ENCODE data around the gene TBX3. TPM values are rescaled to one million over a fixed set of nuclear protein-coding genes. Genes with fewer than 3 reads are reported as not detected.

TBX3 gene
- total and polyA plus RNA-seq, 4 donors: 5.8 to 26.8 (median 17.6) TPM

GRCh38 chr12:114685869-114686268 lies 1.9 kb upstream of the TBX3 start:
- WGBS: 73% methylated on average over 17 of the region's 17 CpGs
- Histone ChIP-seq H3K9me3 (ENCODE audit: control insufficient read depth in 4 of 4, low read length in 3 of 4) (no peaks in the 10 kb centered on the region), H3K27me3 (ENCODE audit: control insufficient read depth in 4 of 4, insufficient read depth in 4 of 4, low read length in 3 of 4) (no peaks in the 10 kb centered on the region), H3K27ac (ENCODE audit: low read depth in 1 of 2, low read length in 2 of 2) (no peak overlapping the region), H3K9ac (ENCODE audit: low read depth in 1 of 2, low read length in 2 of 2) (no peak overlapping the region), H3K4me1 (ENCODE audit: control insufficient read depth in 4 of 4, insufficient read depth in 4 of 4, low read length in 3 of 4) (peaks cover 2 to 11% (median 5%) of the 10 kb centered on the region in 4 donors), H3K4me3 (ENCODE audit: low read depth in 1 of 3, low read length in 3 of 3) (no peak overlapping the region), H3K36me3 (ENCODE audit: control insufficient read depth in 4 of 4, insufficient read depth in 3 of 4, low read depth in 1 of 4, low read length in 3 of 4) (no peaks in the 10 kb centered on the region)
- TF ChIP-seq FOXA2 (IDR thresholded peaks at IDR 0.05) (no peak), REST (IDR thresholded peaks at IDR 0.05) (no peak), MAX (IDR thresholded peaks at IDR 0.05) (no peak), HNF4A (conservative IDR thresholded peaks at IDR 0.05) (no peak)
- no peak for DNase-seq (ENCODE audit: low spot score)

GRCh38 chr12:114685320-114685781 lies 1.4 kb upstream of the TBX3 start:
- peak overlapping the region; percentile 93 to 95 for H3K27ac ChIP-seq (ENCODE audit: low read depth in 1 of 2, low read length in 2 of 2)
- no peaks in the 10 kb centered on the region for H3K9me3 ChIP-seq (ENCODE audit: control insufficient read depth in 4 of 4, low read length in 3 of 4)
- H3K27me3 ChIP-seq (ENCODE audit: control insufficient read depth in 4 of 4, insufficient read depth in 4 of 4, low read length in 3 of 4): no peaks in the 10 kb centered on the region
- peaks cover 2 to 12% (median 5%) of the 10 kb centered on the region in 4 donors for H3K4me1 ChIP-seq (ENCODE audit: control insufficient read depth in 4 of 4, insufficient read depth in 4 of 4, low read length in 3 of 4)
- WGBS: 66% methylated on average over 25 of the region's 25 CpGs
- DNase-seq (ENCODE audit: low spot score): no peak
- H3K36me3 ChIP-seq (ENCODE audit: control insufficient read depth in 4 of 4, insufficient read depth in 3 of 4, low read depth in 1 of 4, low read length in 3 of 4): no peaks in the 10 kb centered on the region
- H3K4me3 ChIP-seq (ENCODE audit: low read depth in 1 of 3, low read length in 3 of 3): peak overlapping the region in 2 of 3 donors; percentile 53 to 79
- TF ChIP-seq CTCF (IDR thresholded peaks at IDR 0.05; ENCODE audit: low read depth, low read length, missing input control) (no peak), RAD21 (IDR thresholded peaks at IDR 0.05) (no peak), EGR1 (IDR thresholded peaks at IDR 0.05; ENCODE audit: low read depth in 2 of 2) (no peak), ATF3 (IDR thresholded peaks at IDR 0.05) (no peak), NR2F2 (IDR thresholded peaks at IDR 0.05) (no peak), HNF4G (IDR thresholded peaks at IDR 0.05) (no peak), MAX (IDR thresholded peaks at IDR 0.05) (no peak), FOXA1 (IDR thresholded peaks at IDR 0.05) (no peak), RXRA (IDR thresholded peaks at IDR 0.05) (no peak), ZBTB33 (IDR thresholded peaks at IDR 0.05) (no peak), JUND (IDR thresholded peaks at IDR 0.05) (no peak), GABPA (IDR thresholded peaks at IDR 0.05 in 1 of 2, conservative IDR thresholded peaks at IDR 0.05 in 1 of 2) (no peak), TAF1 (conservative IDR thresholded peaks at IDR 0.05) (no peak), YY1 (IDR thresholded peaks at IDR 0.05) (no peak)
- peak overlapping the region in 1 of 2 donors; percentile 85 for H3K9ac ChIP-seq (ENCODE audit: low read depth in 1 of 2, low read length in 2 of 2)

Data from liver (tissue), 9 donors.